RWPE2 (cell line): ENCODE measurements around the gene TSPEAR.

Experiments used
- ATAC-seq: fragments of 200-7000 bp; cut with Tn5 transposase; 3 replicates; pipeline ENCODE4 v1.9.1; 2021; ENCODE audit warnings: low read depth
- DNase-seq: peaks from one replicate; pipeline ENCODE4 v3.0.0-alpha.2; 2020; ENCODE audit warnings: low spot score
- H3K27ac ChIP-seq: fragments of 450-650 bp; 2 replicates; pipeline ENCODE4 v1.5.1; 2017; ENCODE audit warnings: mild to moderate bottlenecking; ENCODE audit not compliant: poor library complexity, severe bottlenecking
- H3K27me3 ChIP-seq: fragments of 250-450 bp; sonication (Bioruptor Pico); 2 replicates; pipeline ENCODE4 v1.5.1; 2021; ENCODE audit warnings: mild to moderate bottlenecking, moderate library complexity; ENCODE audit not compliant: insufficient read depth, poor library complexity, severe bottlenecking
- H3K36me3 ChIP-seq: fragments of 250-450 bp; sonication (Bioruptor Pico); 2 replicates; pipeline ENCODE4 v1.5.1; 2020; ENCODE audit warnings: low read depth, mild to moderate bottlenecking, moderate library complexity
- H3K4me1 ChIP-seq: fragments of 250-450 bp; sonication (Bioruptor Pico); 2 replicates; pipeline ENCODE4 v1.5.1; 2021; ENCODE audit warnings: mild to moderate bottlenecking, moderate library complexity; ENCODE audit not compliant: insufficient read depth, poor library complexity, severe bottlenecking
- H3K4me3 ChIP-seq: fragments of 250-450 bp; sonication (Bioruptor Pico); 2 replicates; pipeline ENCODE4 v1.5.1; 2021; ENCODE audit warnings: mild to moderate bottlenecking, moderate library complexity; ENCODE audit not compliant: severe bottlenecking
- H3K9me3 ChIP-seq: fragments of 250-450 bp; sonication (Bioruptor Pico); 2 replicates; pipeline ENCODE4 v1.5.1; 2021; ENCODE audit warnings: mild to moderate bottlenecking, moderate library complexity; ENCODE audit not compliant: severe bottlenecking
- TF ChIP-seq, protein P1 (sequence below): fragments of 450-650 bp; IDR thresholded peaks from one replicate; pipeline ENCODE4 v1.5.1; 2017; ENCODE audit warnings: mild to moderate bottlenecking, moderate library complexity; ENCODE audit not compliant: poor library complexity, severe bottlenecking

The TSPEAR gene

DNA sequence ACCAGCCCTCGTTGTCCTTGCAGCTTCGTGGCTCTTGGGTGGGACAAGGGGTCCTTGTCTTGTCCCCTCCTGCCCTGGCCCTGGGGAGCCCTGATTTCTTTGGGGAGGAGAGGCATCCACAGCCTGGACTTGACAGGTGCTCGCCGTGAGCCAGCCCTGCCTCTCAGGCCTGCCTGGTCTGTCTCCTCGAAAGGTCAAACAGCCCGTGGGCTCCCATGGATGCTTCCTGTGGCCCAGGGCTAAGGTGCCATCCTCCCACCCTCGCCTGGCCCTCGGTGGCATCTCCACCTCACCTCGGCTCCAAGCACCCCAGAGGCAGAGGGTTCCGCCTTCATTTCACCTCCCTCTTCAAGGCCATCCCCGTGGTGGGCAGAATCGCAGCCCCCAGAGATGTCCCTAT lies 247.0 kb downstream of the TSPEAR start:
- Histone ChIP-seq H3K27ac (no peak overlapping the region), H3K4me3 (no peak overlapping the region), H3K4me1 (no peaks in the 10 kb centered on the region), H3K9me3 (no peaks in the 10 kb centered on the region), H3K27me3 (no peaks in the 10 kb centered on the region), H3K36me3 (no peaks in the 10 kb centered on the region)
- TF ChIP-seq, protein P1, sequence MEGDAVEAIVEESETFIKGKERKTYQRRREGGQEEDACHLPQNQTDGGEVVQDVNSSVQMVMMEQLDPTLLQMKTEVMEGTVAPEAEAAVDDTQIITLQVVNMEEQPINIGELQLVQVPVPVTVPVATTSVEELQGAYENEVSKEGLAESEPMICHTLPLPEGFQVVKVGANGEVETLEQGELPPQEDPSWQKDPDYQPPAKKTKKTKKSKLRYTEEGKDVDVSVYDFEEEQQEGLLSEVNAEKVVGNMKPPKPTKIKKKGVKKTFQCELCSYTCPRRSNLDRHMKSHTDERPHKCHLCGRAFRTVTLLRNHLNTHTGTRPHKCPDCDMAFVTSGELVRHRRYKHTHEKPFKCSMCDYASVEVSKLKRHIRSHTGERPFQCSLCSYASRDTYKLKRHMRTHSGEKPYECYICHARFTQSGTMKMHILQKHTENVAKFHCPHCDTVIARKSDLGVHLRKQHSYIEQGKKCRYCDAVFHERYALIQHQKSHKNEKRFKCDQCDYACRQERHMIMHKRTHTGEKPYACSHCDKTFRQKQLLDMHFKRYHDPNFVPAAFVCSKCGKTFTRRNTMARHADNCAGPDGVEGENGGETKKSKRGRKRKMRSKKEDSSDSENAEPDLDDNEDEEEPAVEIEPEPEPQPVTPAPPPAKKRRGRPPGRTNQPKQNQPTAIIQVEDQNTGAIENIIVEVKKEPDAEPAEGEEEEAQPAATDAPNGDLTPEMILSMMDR: no peak
- ATAC-seq (no peak), DNase-seq (no peak)

DNA sequence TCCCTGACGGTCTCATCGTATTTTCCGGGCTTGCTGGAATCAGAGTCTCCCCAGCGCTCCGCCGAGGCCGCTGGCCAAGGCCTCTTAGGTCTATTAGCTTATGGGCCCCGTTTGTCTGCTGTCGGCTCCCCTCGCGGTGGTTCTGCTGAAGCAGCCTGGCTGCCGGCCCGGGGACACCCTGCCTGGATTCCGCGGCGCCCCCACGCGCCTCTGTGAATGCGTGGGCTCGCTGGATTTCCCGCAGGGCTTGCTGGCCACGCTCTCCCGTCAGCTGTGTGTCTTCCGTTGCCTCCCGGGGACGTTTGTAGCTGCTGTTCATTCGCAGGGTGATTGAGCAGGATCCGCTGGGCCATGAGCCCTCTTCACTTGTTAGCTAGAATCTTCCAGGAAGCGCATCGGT lies 247.6 kb downstream of the TSPEAR start:
- Histone ChIP-seq H3K27me3 (no peaks in the 10 kb centered on the region), H3K9me3 (no peaks in the 10 kb centered on the region), H3K4me1 (no peaks in the 10 kb centered on the region), H3K36me3 (no peaks in the 10 kb centered on the region), H3K4me3 (no peak overlapping the region), H3K27ac (no peak overlapping the region)
- ATAC-seq (no peak), DNase-seq (no peak)
- TF ChIP-seq, protein P1: no peak

DNA sequence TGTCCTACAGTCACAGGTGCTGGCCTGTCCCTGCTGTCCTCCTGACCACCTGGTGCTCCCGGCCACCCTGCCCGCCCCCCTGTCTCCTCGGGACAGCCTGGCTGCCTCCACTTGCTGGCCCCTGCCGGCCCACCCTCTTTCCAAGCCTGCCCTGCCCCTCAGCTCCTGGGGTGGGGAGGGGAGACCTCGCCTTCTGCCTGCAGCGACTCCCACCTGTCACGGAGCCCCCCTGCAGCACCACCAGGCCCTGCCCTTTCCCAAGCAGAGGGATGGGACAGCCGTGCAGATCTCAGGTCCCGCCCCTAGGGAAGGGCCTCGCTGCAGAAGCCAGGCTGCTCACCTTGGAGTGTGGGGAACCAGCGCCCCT lies 248.6 kb downstream of the TSPEAR start:
- TF ChIP-seq, protein P1: no peak
- Histone ChIP-seq H3K36me3 (no peaks in the 10 kb centered on the region), H3K4me1 (no peaks in the 10 kb centered on the region), H3K9me3 (no peaks in the 10 kb centered on the region), H3K4me3 (no peak overlapping the region), H3K27me3 (no peaks in the 10 kb centered on the region), H3K27ac (no peak overlapping the region)
- no peak for DNase-seq
- ATAC-seq: no peak

DNA sequence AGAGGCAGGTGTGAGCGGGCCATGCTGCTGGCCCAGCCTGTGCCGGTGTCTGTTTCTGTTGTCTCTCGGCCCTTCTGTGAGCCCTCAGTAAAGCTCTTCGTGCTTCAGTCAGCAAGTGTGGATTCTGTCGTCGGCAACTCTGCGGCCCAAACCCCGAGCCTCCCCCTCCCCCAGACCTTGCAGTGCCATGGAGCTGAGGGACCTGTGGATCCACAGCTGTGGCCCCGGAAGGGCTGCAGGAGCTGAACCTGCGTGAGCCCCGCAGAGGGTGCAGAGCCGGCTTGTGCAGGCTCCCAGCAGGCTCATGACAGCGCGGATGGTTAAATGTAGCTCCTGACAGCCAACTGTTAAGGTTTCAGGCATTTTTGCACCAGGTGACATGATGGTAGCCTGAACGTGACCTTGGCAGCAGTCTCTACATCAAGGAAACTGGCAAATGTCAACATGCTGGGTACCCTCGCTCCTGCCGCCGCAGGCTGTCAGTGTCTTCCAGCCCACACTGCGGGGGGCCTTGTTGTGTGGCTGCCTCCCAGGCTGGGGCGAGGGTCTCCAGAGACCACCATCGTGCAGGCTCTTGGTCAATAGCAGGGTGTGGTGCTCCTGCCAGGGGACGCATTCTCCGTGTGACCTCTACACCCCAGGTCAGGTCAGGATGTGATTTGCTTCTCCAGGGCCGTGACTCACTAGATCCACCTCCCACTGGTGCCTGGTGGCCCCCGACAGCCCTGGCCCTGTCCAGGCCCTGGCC lies 249.1 kb downstream of the TSPEAR start:
- H3K27me3 ChIP-seq: no peaks in the 10 kb centered on the region
- TF ChIP-seq, protein P1: no peak
- H3K36me3 ChIP-seq: no peaks in the 10 kb centered on the region
- no peak overlapping the region for H3K27ac ChIP-seq
- ATAC-seq (0 out of 3 replicates have a peak, but pooled peaks have one; percentile 17), DNase-seq (no peak)
- H3K9me3 ChIP-seq: no peaks in the 10 kb centered on the region
- H3K4me3 ChIP-seq: no peak overlapping the region
- H3K4me1 ChIP-seq: no peaks in the 10 kb centered on the region

DNA sequence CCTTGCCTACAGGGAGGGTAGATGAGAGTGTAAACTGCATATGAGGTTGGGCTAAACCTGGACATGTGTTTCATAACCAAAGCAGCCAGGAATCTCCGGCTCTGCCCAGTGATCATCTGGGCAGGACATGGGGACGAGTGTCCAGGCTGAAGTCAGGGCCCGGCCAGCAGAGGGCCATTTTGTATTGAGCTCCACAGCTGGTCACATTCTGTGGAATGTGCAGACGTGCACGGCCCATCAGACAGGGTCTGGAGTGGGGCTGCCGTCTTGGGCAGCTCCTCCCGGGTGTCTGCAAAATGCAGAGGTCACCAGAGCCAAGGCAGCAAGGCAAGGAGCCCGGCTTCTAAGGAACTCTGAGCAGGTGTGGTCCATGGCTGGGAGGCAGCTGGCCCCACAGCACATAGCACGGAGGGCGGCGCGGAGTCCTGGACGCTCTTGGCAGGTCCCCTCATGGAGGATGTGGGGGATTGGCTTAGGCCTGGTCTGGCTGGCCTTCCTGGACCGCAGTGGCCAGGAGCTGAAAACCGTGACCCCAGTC lies 249.8 kb downstream of the TSPEAR start:
- H3K9me3 ChIP-seq: no peaks in the 10 kb centered on the region
- peak; percentile 8; the same call in 1 of the 3 replicates for ATAC-seq
- no peak overlapping the region for H3K27ac ChIP-seq
- H3K27me3 ChIP-seq: no peaks in the 10 kb centered on the region
- TF ChIP-seq, protein P1: no peak
- no peak for DNase-seq
- no peak overlapping the region for H3K4me3 ChIP-seq
- no peaks in the 10 kb centered on the region for H3K36me3 ChIP-seq
- H3K4me1 ChIP-seq: no peaks in the 10 kb centered on the region
